GM12878 (cell line): Measurements from ENCODE around the gene SLC25A47. TPM values are rescaled to one million over a fixed set of nuclear protein-coding genes. Genes with fewer than 3 reads are reported as not detected.

Experiments used
- ATAC-seq: fragments of 200-7000 bp; cut with Tn5 transposase; 3 replicates; pipeline ENCODE4 v1.9.1; 2020; ENCODE audit warnings: mild to moderate bottlenecking, moderate library complexity
- BruUV-seq: library from RNA; stranded (reverse); fragments of 400-500 nt; replicated peaks from 2 replicates; lab custom pipeline; 2021; lab: Mats Ljungman, UMichigan
- CTCF ChIA-PET: fragments of 300-600 bp; sonication (Branson Sonifier 250); formaldehyde crosslinking; extraction: SDS; loops from one replicate; lab custom pipeline; 2021; ENCODE audit warnings: inconsistent platforms; lab: Yijun Ruan, JAX
- POLR2A ChIA-PET: fragments of 350-600 bp; formaldehyde crosslinking; extraction: SDS; loops from one replicate; lab custom pipeline; 2021; ENCODE audit warnings: inconsistent platforms; lab: Charles Lee
- RAD21 ChIA-PET: fragments of 300-600 bp; sonication (Branson Sonifier 250); formaldehyde crosslinking; loops from one replicate; lab custom pipeline; 2023; ENCODE audit warnings: antibody characterized with exemption; ENCODE audit not compliant: unreplicated experiment; lab: Charles Lee
- SMC1A ChIA-PET: fragments of 300-600 bp; sonication (Branson Sonifier 250); formaldehyde crosslinking; loops from one replicate; lab custom pipeline; 2023; ENCODE audit not compliant: unreplicated experiment, uncharacterized antibody; lab: Charles Lee
- DNase-seq: peaks from one replicate; pipeline ENCODE4 v3.0.0-alpha.2; 2011; ENCODE audit warnings: low read depth, low spot score
- FAIRE-seq: peaks from 3 replicates; lab custom pipeline; 2011; peaks lifted over from hg19 to GRCh38; lab: Jason Lieb, UNC
- H2AFZ ChIP-seq: 2 replicates; pipeline ENCODE4 v1.6.0; 2011; ENCODE audit warnings: low read depth, low read length, control low read depth; ENCODE audit not compliant: control insufficient read depth
- H3K27ac ChIP-seq: 2 replicates; pipeline ENCODE4 v1.5.1; 2011; ENCODE audit warnings: control low read depth; ENCODE audit not compliant: control insufficient read depth, insufficient read depth
- H3K27me3 ChIP-seq, 2 experiments: replicated peaks in 1 of 2; 2 replicates each; pipeline versions ENCODE4 v1.6.0 to v1.6.1; 2011; ENCODE audit warnings: low read length in 1 of 2; ENCODE audit not compliant: control insufficient read depth in 2 of 2, insufficient read depth in 2 of 2
- H3K36me3 ChIP-seq, 2 experiments: 2 replicates each; pipeline ENCODE4 v1.5.1; 2011; ENCODE audit warnings: low read length in 1 of 2; ENCODE audit not compliant: control insufficient read depth in 2 of 2, insufficient read depth in 2 of 2
- H3K4me1 ChIP-seq: 2 replicates; pipeline ENCODE4 v1.6.1; 2011; ENCODE audit warnings: mild to moderate bottlenecking, low read length, moderate library complexity, mixed read lengths; ENCODE audit not compliant: control insufficient read depth, insufficient read depth
- H3K4me2 ChIP-seq: 2 replicates; pipeline ENCODE4 v1.6.0; 2011; ENCODE audit warnings: control low read depth; ENCODE audit not compliant: control insufficient read depth, insufficient read depth
- H3K4me3 ChIP-seq: fragments of 200-600 bp; sonication (generic); 2 replicates; pipeline ENCODE4 v1.5.1; 2016
- H3K79me2 ChIP-seq: 2 replicates; pipeline ENCODE4 v1.6.0; 2011; ENCODE audit warnings: low read length; ENCODE audit not compliant: control insufficient read depth, insufficient read depth
- H3K9ac ChIP-seq: 2 replicates; pipeline ENCODE4 v1.8.0; 2011; ENCODE audit warnings: low read length, control low read depth, mixed read lengths; ENCODE audit not compliant: control insufficient read depth, insufficient read depth
- H3K9me3 ChIP-seq: replicated peaks from 3 replicates; pipeline ENCODE4 v1.5.1; 2011; ENCODE audit warnings: mild to moderate bottlenecking, low read length; ENCODE audit not compliant: control insufficient read depth, insufficient read depth
- H4K20me1 ChIP-seq: 2 replicates; pipeline ENCODE4 v1.6.0; 2011; ENCODE audit not compliant: control insufficient read depth, insufficient read depth
- CHD2 ChIP-seq: IDR thresholded peaks from 2 replicates; pipeline ENCODE4 v1.6.1; 2011; ENCODE audit warnings: low read depth, low read length, improper control_type of control experiment, borderline replicate concordance
- DPF2 ChIP-seq: fragments of 450-650 bp; IDR thresholded peaks from 2 replicates; pipeline ENCODE4 v1.6.1; 2017; ENCODE audit warnings: mild to moderate bottlenecking
- GATAD2B ChIP-seq: fragments of 450-650 bp; conservative IDR thresholded peaks from 2 replicates; pipeline ENCODE4 v1.6.1; 2017; ENCODE audit warnings: low read depth, mild to moderate bottlenecking, moderate library complexity
- IKZF1 ChIP-seq: fragments of 450-650 bp; conservative IDR thresholded peaks from 2 replicates; pipeline ENCODE4 v1.6.1; 2017; ENCODE audit warnings: antibody characterized with exemption, mild to moderate bottlenecking
- MAX ChIP-seq: IDR thresholded peaks from 2 replicates; pipeline ENCODE4 v1.6.1; 2012; ENCODE audit warnings: low read depth, low read length, improper control_type of control experiment
- MXI1 ChIP-seq: fragments of 150-350 bp; IDR thresholded peaks from 2 replicates; pipeline ENCODE4 v1.6.1; 2011; ENCODE audit warnings: low read depth, mild to moderate bottlenecking, inconsistent platforms, low read length, improper control_type of control experiment
- NKRF ChIP-seq: fragments of 450-650 bp; conservative IDR thresholded peaks from 2 replicates; pipeline ENCODE4 v1.6.1; 2017; ENCODE audit warnings: mild to moderate bottlenecking, moderate library complexity
- POLR2A ChIP-seq: IDR thresholded peaks from 2 replicates; pipeline ENCODE4 v1.6.1; 2011; ENCODE audit warnings: low read depth, mild to moderate bottlenecking, low read length
- RUNX3 ChIP-seq: IDR thresholded peaks from 2 replicates; pipeline ENCODE4 v1.6.1; 2012; ENCODE audit warnings: low read length, inconsistent platforms
- SMAD5 ChIP-seq: IDR thresholded peaks from 2 replicates; pipeline ENCODE4 v1.6.1; 2016; ENCODE audit warnings: antibody characterized with exemption, low read depth
- SP1 ChIP-seq: IDR thresholded peaks from one replicate; pipeline ENCODE4 v1.6.1; 2011; ENCODE audit warnings: low read depth, low read length
- USF2 ChIP-seq: IDR thresholded peaks from 2 replicates; pipeline ENCODE4 v1.6.1; 2011; ENCODE audit warnings: low read depth, low read length, improper control_type of control experiment, borderline replicate concordance
- ZNF687 ChIP-seq: fragments of 450-650 bp; IDR thresholded peaks from 2 replicates; pipeline ENCODE4 v1.6.1; 2017; ENCODE audit warnings: mild to moderate bottlenecking, moderate library complexity
- WGBS: methylation state at CpG from one replicate; pipeline ENCODE4 v1.1.6; 2016; ENCODE audit warnings: low lambda C conversion rate; ENCODE audit not compliant: insufficient replicate concordance, insufficient coverage; ENCODE audit errors: missing lambda C conversion rate; 5-methylcytosine and 5-hydroxymethylcytosine counted together
- in situ Hi-C: fragments of 300-500 bp; cut with MboI; formaldehyde crosslinking; loops from 9 replicates; pipeline ENCODE4 v1.14.3; 2018; ENCODE audit warnings: mixed read lengths
- intact Hi-C: fragments of 100-400 bp; cut with micrococcal nuclease; formaldehyde crosslinking; loops from one replicate; pipeline ENCODE4 v1.14.2; 2022; ENCODE audit not compliant: unreplicated experiment
- polyA plus RNA-seq, 11 experiments: library from polyadenylated mRNA; depleted of rRNA in 4 of 11; unstranded in 6 of 11; stranded (reverse) in 5 of 11; fragments of >200 nt; fragmentation: Nextera tagmentation in 4 of 11; fragmentation: Illumina TruSeq in 1 of 11; extraction: Ambion mirVana in 4 of 11; extraction: Trizol in 1 of 11; gene quantifications; 1 replicate in 1 of 11; 2 replicates in 10 of 11; pipeline versions ENCODE4 v1.2.1 to v1.2.3, GENCODE V29; 2011 to 2016; ENCODE audit warnings: inconsistent platforms in 2 of 11, missing spikeins in 2 of 11, low read depth in 1 of 11
- total RNA-seq, 4 experiments: library from RNA; depleted of rRNA in 3 of 4; stranded (reverse); fragments of >200 nt in 3 of 4; fragmentation: Illumina TruSeq in 1 of 4; extraction: Trizol in 1 of 4; gene quantifications; 2 replicates each; pipeline versions ENCODE4 v1.2.1 to v1.2.3, GENCODE V29; 2013 to 2021

Gene SLC25A47
- total and polyA plus RNA-seq, 10 of the 15 experiments (the other 5 are each of a cell fraction or from before 2014, with no cell fraction given), result 0.14 TPM; not detected in 9

- WGBS, result 39% methylated on average over 30 of the region's 30 CpGs
- DNase-seq, result peak; percentile 35
- intact Hi-C loops, result no loop called here
- no peaks in the 10 kb centered on the region for H3K79me2 ChIP-seq
- H3K9ac ChIP-seq, result no peak overlapping the region
- no TSS peak for BruUV-seq
- in situ Hi-C loops, result no loop called here
- H2AFZ ChIP-seq, result no peak overlapping the region; the same call in 1 of the 2 replicates
- H3K27me3 ChIP-seq, result no peaks in the 10 kb centered on the region
- ChIA-PET CTCF (interaction anchor here (0.7 to 4.4 kb wide), 11 partner anchors 8 to 105 kb away, joined by 3 to 39 read pairs (median 4); partner anchors contain the start of gene WDR25), RAD21 (interaction anchor here (0.7 to 1.3 kb wide), 2 partner anchors 78 to 80 kb away, joined by 3 to 7 read pairs; a partner anchor contains a TSS), POLR2A (interaction anchor here (0.6 to 1.6 kb wide), 4 partner anchors 15 to 78 kb away, joined by 3 to 9 read pairs (median 4); a partner anchor contains a TSS), SMC1A (interaction anchor here (0.6 to 1.8 kb wide), 3 partner anchors 55 to 88 kb away, joined by 3 to 5 read pairs (median 5); partner anchors contain the start of gene WDR25)
- H3K9me3 ChIP-seq, result no peaks in the 10 kb centered on the region
- H3K4me3 ChIP-seq, result no peak overlapping the region
- no peaks in the 10 kb centered on the region for H3K36me3 ChIP-seq
- peak overlapping the region; percentile 26; the same call in 1 of the 2 replicates for H3K4me2 ChIP-seq
- peaks cover 16% of the 10 kb centered on the region for H3K4me1 ChIP-seq
- FAIRE-seq, result no peak
- H4K20me1 ChIP-seq, result no peaks in the 10 kb centered on the region
- ATAC-seq, result peak; percentile 96
- H3K27ac ChIP-seq, result no peak overlapping the region
- TF ChIP-seq MXI1 (peak; percentile 77), IKZF1 (peak; percentile 32), USF2 (peak; percentile 31), NKRF (0 out of 2 replicates have a peak, but pooled peaks have one; percentile 51), GATAD2B (peak; percentile 58; the same call in 1 of the 2 replicates), SP1 (no peak), RUNX3 (0 out of 2 replicates have a peak, but pooled peaks have one; percentile 21), ZNF687 (peak; percentile 96), POLR2A (0 out of 2 replicates have a peak, but pooled peaks have one; percentile 19), DPF2 (peak; percentile 56), CHD2 (peak; percentile 47; the same call in 1 of the 2 replicates), SMAD5 (no peak), MAX (peak; percentile 86)
Observed at GRCh38 chr14:100297320-100298300, 25.5 kb upstream of the SLC25A47 start.
